ENCODE measurements around the gene NBPF11.
"Not testable (repeated sequence)": the region's sequence is repeated elsewhere in the genome, so short reads cannot be mapped to it uniquely, and the experiment has no call there.

DNA sequence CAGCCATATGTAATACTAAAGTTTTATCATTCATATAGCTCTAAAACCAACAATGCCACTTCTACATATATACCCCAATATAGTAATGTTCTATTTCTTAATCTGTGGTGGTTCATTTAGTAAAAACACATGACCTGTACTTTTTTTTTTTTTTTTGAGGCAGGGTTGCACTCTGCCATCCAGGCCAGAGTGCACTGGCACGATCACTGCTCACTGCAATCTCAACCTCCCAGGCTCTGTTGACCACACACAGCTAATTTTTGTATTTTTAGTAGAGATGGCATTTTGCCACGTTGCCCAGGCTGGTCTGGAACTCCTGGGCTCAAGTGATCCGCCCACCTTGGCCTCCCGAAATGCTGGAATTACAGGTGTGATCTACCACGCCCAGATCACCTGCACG, 2.1 kb downstream of the NBPF11 start:
- TF ChIP-seq, protein P1, sequence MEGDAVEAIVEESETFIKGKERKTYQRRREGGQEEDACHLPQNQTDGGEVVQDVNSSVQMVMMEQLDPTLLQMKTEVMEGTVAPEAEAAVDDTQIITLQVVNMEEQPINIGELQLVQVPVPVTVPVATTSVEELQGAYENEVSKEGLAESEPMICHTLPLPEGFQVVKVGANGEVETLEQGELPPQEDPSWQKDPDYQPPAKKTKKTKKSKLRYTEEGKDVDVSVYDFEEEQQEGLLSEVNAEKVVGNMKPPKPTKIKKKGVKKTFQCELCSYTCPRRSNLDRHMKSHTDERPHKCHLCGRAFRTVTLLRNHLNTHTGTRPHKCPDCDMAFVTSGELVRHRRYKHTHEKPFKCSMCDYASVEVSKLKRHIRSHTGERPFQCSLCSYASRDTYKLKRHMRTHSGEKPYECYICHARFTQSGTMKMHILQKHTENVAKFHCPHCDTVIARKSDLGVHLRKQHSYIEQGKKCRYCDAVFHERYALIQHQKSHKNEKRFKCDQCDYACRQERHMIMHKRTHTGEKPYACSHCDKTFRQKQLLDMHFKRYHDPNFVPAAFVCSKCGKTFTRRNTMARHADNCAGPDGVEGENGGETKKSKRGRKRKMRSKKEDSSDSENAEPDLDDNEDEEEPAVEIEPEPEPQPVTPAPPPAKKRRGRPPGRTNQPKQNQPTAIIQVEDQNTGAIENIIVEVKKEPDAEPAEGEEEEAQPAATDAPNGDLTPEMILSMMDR (IDR thresholded peaks at IDR 0.05), result not testable (repeated sequence)
- TF ChIP-seq POLR2AphosphoS5 (IDR thresholded peaks at IDR 0.05; ENCODE audit: insufficient read depth in 1 of 2, low read depth in 1 of 2); POLR2A (IDR thresholded peaks at IDR 0.05): not testable (repeated sequence)
